ENCODE results near the gene ACADVL.

GRCh38 chr17:7249830-7250229 lies 30.1 kb downstream of the ACADVL start:
- TF ChIP-seq, protein P1, sequence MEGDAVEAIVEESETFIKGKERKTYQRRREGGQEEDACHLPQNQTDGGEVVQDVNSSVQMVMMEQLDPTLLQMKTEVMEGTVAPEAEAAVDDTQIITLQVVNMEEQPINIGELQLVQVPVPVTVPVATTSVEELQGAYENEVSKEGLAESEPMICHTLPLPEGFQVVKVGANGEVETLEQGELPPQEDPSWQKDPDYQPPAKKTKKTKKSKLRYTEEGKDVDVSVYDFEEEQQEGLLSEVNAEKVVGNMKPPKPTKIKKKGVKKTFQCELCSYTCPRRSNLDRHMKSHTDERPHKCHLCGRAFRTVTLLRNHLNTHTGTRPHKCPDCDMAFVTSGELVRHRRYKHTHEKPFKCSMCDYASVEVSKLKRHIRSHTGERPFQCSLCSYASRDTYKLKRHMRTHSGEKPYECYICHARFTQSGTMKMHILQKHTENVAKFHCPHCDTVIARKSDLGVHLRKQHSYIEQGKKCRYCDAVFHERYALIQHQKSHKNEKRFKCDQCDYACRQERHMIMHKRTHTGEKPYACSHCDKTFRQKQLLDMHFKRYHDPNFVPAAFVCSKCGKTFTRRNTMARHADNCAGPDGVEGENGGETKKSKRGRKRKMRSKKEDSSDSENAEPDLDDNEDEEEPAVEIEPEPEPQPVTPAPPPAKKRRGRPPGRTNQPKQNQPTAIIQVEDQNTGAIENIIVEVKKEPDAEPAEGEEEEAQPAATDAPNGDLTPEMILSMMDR (IDR thresholded peaks at IDR 0.05): no peak
- TF ChIP-seq POLR2A (IDR thresholded peaks at IDR 0.05) (no peak), EP300 (IDR thresholded peaks at IDR 0.05) (no peak), POLR2AphosphoS5 (IDR thresholded peaks at IDR 0.05) (no peak)
